SKM-1 (cell line): ENCODE measurements around the gene RCOR3.
A peak's percentile ranks its signal among the peaks of the same experiment; 100 is the strongest.
"Not testable (repeated sequence)": the region's sequence is repeated elsewhere in the genome, so short reads cannot be mapped to it uniquely, and the experiment has no call there.

Experiments used
- DNase-seq: peaks from one replicate; lab custom pipeline; 2025; ENCODE audit not compliant: unreplicated experiment; lab: John Stamatoyannopoulos, UW

RCOR3 gene

DNA sequence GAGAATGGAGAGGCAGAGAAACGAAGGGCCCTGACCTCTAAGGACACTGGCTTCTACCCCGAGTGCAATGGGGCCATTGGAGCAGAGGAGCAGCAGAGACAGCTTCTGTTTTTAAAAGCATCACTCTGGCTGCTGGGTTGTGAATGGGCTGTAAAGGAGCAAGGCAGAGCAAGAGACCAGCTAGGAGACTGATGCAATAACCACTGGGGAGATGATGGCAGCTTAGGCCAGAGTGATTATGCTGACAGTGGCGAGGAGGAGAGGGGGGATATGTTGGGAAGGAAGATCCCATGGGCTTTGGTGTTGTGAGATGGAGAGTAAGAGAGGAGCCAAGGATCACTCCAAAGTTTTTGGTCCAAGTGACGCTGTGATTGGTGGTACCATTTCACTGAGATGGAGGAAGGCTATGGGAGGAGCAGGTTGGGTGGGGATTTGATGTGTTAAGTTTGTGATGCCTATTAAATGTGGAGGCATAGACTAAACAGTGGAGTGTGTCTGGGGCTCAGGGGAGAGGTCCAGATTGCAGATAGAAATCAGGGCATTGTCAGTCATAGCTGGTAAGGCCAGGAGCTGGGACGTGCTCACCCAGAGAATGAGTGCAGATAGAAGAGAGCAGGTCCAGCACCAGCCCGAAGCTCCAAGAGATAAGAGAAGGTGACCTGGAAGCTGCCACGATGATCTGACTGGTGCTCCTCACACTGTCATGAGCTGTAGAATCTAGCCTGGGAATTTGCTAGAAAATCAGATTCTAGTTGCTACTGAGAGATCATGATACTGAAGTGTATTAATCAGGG, 78.5 kb downstream of the RCOR3 start:
- no peak for DNase-seq

DNA sequence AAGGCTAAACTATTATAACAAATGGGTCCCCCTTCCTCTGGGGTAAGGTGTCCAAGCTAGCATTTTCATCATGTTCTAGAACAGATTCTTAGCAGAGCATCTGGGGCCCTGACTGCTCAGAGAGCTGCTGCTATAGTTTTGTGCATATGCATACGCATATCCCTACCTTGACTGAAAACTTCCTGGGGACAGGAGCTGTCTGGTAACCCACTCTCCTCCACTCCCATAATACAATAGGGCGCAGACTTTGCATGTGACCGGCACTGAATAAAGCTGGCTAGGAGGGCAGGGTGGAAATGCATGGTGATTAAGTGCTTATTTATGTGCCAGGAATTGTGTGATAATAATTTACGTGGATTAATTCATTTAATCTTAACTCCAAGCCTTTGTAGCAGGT, 79.1 kb downstream of the RCOR3 start:
- DNase-seq: no peak

DNA sequence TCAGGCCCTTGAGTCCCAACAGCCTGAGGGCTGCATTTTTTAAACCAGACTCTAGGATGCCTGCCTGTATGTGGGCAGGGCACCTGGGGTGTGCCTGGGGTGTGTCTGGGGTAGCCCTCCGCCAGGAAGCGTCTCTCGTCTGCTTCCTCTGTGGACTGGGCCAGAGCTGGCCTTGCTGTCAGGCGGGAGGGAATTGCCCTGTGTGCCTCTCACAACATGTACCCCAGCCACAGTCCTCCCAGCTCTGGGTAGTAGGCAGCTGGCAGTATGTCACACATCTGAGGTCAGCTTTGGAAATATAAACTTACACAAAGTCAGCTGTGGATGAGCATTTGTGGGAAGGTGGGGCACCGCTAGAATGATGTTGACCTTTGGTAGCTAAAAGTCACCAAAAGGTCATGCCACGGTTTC, 80.5 kb downstream of the RCOR3 start:
- DNase-seq: no peak

DNA sequence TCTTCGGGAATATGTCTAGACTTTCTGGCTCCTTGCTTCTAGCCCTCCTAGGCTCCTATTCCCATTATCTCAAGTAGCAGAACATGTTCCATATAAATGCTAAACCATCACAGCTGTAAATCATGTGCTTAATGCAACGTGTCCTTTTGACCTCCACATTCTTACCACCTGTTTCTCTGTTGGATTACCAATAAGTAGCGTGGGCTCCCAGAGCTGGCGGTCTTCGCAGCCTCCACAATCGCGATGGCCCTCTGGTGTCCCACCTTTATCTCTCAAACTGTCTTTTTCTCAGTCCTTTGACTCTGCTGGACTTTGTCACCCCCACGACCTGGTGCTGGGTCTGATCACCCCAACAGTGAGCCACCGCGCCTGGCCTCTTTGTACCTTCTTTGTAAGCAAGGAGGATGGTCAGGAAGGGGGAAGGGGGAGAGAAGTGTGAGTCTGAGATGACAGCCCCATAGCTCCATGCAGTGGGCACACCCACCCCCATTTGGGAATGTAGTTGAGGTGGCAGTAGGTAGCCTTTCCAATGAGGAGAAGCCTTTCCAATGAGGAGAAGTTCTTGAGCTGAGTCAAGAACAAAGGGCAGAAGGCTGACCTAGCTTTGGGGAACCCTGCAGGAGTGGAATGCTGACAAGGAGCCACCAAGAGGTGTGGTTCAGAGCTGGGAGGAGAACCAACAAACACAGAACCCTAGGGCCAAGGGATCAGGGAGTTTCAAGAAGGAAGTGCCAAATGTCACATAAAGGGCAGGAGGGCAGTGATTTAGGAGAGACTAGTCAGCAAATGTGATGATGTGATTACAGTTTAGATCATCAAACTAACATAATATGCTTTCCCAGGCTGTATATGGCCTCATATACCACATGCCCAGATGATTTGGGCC, 81.7 kb downstream of the RCOR3 start:
- DNase-seq: no peak

DNA sequence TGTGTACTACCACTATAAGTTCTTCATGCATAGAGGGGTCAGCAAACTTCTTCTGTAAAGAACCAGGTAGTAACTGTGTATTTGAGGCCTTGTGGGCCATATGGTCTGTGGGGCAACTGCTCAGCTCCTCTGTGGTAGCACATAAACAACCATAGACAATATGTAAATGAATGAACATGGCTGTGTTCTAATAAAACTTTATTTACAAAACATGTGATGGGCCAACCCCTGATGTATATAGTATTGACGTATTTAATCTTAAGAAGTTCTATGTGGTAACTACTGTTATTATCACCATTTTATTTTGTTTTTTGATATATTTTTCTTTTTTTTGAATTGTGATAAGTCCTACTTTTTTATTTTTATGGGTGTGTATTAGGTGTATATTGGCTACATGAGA, 82.8 kb downstream of the RCOR3 start:
- no peak for DNase-seq

DNA sequence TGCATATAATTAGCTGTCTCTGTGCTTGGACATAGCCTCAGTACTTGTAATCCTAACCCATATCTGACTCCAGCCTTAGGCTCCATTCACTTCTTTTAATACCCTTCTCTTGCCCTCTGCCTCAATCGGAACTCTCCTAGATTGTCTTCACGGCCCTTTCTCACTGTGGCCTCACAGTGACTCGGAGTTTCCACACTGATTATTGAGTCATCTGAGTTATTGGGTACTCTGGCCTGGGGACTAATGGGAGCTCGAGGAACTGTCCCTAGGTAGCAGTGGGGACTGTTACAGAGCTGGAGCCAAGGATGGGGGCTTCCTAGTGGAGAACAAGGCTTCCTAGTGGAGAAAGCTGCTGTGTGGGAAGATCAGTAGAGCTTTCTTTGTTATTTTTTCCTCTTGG, 84.4 kb downstream of the RCOR3 start:
- DNase-seq: no peak

DNA sequence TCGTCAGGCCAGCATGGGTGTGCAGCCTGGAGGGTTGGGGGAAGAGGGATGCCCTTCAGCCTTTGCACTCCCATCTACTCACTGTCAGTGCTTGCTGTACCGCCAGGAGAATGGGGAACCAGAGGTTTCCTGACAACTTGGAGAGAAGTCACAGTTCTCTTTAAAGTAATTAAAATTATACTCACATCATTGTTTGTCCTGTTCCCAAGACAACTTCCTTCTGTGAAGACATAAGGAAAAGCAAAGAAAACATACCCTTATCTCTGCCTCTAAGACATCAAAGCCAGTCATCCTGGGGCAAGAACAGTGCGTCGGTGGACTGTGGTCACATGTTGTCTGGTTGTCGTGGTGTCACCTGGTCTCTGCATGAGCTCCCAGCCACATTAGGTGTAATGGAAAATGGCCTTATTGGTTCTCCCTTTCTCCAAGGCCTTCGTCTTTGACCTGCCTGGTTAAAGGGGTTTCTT, 85.0 kb downstream of the RCOR3 start:
- no peak for DNase-seq

DNA sequence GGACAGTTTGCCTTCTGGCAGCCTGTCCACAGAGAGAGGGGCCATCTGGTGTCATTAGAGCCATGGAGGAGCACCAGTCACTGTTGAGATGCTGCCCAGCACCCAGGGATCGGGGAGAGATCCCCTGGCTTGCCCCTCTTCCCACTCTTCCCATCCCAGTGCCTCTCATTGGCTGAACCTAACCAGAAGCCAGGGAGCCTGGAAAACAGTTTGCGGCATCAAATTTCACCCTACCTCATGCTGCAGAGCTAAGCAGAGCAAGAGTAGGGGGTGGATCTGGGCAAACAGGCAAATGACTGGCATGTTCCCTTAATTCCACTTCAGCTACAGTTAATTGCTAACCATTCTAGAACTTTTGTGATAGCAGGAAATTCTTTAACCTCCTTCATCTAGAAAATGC, 86.6 kb downstream of the RCOR3 start:
- no peak for DNase-seq

DNA sequence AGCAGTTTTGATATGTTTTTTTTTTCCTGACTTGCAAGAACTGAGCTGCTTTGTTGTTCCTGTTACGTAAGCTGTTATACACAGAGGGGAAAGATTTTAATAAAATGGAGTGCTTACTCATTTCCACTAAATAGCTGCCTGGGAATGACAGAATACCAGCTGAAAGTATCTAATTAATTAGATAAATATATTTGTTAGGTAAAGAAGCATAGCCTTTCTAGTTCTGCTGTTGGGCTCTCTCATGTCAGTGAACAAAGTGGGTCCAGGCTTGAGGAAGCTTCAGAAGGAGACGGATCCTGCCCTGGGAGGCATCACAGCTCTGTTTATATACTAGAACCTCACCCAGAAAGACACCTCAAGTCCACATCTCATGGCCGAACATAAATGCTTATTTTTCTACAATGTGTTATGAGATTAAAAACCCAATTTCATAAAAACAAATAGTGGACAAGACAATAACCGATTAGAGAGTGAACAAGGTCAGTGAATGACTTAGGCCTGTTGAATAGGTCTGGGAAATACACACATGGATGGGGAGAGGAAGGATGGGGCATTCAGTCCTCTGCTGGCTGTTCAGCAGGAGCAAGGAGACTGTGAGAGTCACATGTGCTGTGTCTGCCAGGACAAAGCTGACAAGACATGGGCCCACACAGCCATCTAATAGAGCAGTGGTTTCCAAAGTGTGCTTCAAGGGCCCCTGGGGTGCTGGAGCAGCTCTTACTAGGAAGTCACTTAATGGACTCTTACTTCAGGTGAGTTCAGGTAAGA, 88.1 kb downstream of the RCOR3 start:
- no peak for DNase-seq

DNA sequence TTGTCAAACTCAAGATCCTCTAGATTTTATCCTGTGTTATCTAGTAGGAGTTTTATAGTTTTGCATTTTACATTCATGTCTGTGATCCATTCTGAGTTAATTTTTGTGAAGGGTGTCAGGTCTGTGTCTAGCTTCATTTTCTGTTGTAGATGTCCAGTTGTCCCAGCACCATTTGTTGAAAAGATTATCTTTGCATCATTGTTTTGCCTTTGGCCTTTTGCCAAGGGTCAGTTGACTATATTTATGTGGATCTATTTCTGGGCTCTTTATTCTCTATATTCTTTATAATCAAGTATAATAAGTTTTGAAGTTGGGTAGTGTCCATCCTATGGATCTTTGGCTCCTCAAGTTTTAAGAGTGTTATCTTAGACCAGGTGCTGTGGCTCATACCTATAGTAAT, 89.4 kb downstream of the RCOR3 start:
- DNase-seq: no peak

DNA sequence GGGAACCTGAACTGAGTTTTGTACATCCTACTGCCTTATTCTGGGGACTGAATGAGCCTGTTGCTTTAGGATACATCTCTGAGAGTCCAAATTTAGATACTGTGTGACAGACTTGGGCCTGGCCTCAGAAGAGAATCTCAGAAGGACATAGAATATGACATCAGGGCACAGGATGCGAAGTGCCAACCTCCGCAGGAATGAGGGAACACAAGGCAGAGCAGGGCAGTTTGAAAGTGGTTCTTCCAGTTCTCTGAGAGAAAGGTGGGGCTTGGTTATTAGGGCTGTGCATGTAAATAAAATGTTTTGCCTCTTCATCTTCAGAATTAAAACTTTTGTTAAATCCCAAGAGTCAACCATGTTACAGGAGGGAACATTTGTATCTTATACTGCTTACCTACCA, 90.6 kb downstream of the RCOR3 start:
- no peak for DNase-seq

DNA sequence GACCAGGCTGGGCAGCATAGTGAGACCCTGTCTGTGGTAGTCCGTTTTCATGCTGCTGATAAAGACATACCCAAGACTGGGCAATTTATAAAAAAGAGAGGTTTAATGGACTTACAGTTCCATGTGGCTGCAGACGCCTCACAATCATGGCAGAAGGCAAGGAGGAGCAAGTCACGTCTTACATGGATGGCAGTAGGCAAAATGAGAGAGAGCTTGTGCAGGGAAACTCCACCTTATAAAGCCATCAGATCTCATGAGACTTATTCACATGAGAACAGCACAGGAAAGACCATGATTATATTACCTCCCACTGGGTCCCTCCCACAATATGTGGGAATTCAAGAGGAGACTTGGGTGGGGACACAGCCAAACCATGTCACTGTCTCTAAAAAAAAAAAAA, 92.9 kb downstream of the RCOR3 start:
- DNase-seq: not testable (repeated sequence)

DNA sequence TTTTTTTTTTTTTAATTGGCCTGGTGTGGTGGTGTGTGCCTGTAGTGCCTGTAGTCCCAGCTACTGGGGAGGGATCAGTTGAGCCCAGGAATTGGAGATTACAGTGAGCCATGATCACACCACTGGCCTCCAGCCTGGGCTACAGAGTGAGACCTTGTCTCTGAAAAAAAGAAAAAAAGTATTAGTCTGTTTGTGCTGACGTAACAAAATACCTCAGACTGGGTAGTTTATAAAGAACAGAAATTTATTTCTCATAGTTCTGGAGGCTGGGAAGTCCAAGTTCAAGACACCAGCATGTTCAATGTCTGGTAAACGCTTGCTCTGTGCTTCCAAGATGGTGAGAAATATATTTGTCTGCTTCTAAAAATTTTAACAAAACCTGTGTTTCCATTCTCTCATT, 93.3 kb downstream of the RCOR3 start:
- no peak for DNase-seq

DNA sequence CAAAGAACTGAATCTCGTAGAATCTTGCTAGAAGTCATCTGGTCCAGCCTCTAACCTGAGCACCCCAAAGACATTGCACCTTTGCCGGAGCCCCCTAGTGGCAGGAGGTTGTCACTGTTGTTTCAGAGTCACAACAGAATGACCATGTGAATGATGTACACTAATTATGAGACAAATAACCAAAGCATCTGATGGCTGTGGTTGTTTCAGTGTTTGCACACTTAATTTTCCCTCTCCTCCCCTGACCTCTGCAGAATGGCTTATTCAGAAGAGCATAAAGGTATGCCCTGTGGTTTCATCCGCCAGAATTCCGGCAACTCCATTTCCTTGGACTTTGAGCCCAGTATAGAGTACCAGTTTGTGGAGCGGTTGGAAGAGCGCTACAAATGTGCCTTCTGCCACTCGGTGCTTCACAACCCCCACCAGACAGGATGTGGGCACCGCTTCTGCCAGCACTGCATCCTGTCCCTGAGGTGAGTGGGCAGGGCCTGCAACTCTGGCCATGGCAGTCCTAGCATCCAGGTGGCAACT, 93.9 kb downstream of the RCOR3 start:
- peak; percentile 33 for DNase-seq

DNA sequence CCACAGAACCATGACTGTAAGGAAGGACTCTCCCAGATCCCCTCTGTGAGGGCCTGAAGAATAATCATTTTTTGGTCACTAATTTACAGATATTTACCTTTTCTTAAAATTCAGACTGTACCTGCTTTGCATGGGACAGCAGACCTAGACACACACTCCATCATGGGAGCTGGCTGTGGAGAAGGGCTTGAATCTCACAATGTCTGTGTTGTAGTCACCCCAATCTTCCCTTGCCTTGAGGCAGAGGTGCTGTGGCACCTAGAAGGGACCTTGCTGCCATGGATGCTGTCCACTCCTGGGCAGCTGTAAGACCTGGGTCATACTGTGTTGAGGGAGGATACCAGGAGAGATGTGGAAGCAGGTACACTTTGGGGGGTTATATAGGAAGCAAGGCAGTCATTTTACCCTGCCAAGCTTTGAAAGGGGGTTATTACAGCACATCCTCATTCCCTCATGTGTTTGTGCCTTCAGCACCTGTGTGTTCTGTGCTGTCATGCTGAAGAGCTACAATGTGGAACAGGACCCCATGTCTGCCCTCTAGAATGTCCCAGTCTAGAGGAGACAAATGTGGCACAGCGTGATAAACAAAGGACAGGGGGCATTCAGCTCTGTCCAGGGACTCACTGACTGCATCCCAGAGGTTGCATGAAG, 94.5 kb downstream of the RCOR3 start:
- no peak for DNase-seq

DNA sequence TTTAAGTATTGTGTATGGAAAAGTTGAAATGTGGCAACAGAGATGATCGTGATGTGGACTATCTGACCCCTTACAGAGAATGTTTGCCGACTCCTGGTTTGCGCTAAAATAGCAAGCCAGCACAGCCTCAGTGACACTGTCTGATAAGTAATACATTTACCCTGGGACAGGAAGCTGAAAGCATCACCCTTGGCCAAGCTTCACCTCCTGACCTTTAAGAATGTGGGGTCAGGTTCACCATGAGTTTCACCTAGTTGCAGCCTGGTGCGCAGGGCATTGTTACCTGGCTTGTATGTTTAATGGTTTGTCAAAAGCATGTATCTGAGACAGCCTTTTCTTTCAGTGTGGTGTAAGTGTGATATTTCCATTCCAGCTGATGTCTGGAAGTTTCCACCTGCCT, 96.7 kb downstream of the RCOR3 start:
- no peak for DNase-seq

DNA sequence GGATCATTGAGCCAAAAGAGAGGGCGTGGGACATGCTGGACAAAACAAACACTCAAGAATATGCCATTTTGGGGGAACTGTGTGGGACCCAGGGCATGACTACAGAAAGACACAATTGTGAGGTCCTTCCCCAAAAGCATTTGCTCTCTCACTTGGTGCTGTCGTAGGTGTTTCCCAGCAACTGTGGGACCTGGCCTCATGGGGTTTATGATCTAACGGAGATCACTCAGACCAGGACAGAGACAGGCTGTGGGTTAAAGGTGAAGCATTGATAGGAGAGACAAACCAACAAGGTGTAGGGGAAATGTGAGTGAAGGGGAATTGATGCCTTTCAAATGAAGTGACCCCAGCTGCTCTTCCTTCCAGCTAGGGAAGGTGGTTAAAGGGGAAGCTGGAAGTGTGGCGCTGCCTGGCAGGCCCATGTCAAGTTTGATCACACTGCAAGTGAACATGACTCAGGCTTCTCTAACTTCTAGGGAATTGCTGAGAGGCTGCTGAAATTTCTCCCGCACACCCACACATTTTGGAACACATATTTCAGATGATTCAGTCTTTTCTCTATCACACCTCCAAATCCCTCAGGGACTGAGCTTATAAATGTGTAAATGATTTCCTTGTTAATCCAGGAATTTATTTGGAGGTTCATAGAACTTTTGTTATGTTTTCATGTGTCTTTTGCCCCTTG, 97.7 kb downstream of the RCOR3 start:
- DNase-seq: no peak

DNA sequence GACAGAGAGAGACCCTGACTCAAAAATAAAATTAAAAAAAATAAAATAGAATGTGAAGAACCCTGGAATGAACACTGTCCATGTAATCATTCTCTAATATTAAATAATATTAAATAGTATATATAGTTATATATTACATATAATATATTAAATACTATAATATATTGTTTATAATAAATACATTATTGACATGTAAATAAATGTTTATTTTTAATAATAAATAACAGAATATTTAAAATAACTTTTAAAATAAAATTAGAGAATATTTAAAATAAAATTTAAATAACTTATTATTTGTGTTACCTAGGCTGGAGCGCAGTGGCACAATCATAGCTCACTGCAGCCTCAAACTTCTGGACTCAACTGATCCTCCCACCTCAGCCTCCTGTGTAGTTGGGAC, 99.5 kb downstream of the RCOR3 start:
- no peak for DNase-seq

DNA sequence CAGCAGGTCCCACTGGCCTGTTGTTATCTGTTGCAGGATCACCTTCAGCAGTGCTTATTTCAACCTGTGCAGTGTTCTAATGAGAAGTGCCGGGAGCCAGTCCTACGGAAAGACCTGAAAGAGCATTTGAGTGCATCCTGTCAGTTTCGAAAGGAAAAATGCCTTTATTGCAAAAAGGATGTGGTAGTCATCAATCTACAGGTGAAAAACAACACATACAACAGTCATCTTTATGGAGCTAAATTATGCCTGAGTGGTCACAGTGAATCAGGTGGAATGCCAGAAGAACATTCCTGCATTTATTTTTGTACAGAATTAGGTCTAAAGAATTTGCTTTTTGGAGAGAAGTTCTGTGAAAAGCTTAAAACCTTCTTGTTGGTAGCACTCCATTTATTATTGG, 100.7 kb downstream of the RCOR3 start:
- DNase-seq: no peak

DNA sequence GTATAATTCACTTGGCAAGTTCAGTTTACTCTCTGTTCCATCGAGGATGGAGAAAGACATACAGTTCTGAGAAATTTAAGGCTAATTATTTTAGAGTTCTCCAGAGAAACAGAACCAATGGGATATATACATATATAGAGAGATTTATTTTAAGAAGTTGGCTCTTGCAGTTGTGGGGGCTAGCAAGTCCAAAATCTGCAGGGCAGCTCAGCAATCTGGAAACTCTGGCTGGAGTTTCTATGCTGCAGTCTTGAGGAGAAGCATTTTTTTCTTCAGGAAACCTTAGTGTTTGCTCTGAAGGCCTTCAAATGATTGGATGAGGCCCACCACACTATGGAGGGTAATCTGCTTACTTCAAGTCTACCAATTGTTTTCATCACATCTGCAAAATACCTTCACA, 102.0 kb downstream of the RCOR3 start:
- DNase-seq: no peak
